Testis (tissue), 2 donors: ENCODE data around the gene IGSF8.

Experiments used
- POLR2A ChIP-seq: fragments of 450-650 bp; IDR thresholded peaks from one replicate; pipeline ENCODE4 v1.6.1; 2017; ENCODE audit warnings: antibody characterized with exemption, mild to moderate bottlenecking, moderate library complexity
- TF ChIP-seq, protein P1 (sequence below), 3 experiments: fragments of 450-650 bp in 2 of 3; fragments of 200-600 bp in 1 of 3; sonication (generic) in 1 of 3; IDR thresholded peaks; one replicate each; pipeline ENCODE4 v1.5.1; 2016 to 2019; ENCODE audit warnings: antibody characterized with exemption in 3 of 3, mild to moderate bottlenecking in 2 of 3, moderate library complexity in 1 of 3

DNA sequence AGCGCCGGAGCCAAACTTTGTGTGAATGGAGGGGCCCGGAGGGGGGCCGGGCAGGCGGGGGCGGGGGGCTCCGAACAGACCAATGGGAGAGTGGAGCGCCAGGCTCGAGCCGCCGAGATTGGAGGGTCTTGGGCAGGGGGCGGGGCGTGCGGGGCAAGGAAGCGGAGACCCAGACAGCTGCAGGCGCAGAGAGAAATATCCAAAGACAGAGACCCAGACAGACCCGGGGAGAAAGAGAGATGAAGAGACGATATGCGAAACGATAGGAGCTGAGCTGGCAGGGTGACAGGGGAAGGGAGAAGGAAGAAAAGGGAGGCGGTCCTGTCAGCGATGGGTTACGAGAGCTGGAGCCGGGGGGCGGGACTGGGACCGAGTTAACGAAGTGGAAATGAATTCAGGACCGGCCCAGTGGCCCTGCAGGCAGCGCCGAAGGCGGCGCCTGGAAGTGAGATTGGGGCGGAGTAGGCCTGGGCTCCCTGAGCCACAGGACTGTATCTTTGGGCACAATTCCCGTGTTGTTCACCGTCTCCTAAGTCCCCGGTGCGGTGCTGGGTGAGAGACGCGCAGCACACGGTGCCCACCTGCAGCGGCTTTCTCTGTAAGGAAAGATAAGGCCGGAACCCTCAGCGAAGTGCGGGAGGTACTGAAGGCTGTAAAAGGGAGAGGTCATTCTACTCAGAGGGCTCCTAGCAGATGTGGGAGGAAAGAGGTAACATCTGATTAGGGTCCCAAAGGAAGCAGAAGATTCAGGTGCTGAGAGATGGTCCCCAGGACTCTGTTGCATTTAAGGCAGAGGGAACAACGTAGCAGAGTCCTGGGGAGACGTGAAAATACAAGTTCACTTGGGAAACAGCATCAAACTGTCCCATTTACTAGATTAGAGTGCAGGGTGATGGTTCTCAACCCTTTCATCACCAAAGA lies 27.9 kb downstream of the IGSF8 start:
- TF ChIP-seq, protein P1, sequence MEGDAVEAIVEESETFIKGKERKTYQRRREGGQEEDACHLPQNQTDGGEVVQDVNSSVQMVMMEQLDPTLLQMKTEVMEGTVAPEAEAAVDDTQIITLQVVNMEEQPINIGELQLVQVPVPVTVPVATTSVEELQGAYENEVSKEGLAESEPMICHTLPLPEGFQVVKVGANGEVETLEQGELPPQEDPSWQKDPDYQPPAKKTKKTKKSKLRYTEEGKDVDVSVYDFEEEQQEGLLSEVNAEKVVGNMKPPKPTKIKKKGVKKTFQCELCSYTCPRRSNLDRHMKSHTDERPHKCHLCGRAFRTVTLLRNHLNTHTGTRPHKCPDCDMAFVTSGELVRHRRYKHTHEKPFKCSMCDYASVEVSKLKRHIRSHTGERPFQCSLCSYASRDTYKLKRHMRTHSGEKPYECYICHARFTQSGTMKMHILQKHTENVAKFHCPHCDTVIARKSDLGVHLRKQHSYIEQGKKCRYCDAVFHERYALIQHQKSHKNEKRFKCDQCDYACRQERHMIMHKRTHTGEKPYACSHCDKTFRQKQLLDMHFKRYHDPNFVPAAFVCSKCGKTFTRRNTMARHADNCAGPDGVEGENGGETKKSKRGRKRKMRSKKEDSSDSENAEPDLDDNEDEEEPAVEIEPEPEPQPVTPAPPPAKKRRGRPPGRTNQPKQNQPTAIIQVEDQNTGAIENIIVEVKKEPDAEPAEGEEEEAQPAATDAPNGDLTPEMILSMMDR (IDR thresholded peaks at IDR 0.05), result no peak
- no peak for TF ChIP-seq POLR2A
